ENCODE results near the gene TUBA4B.

The TUBA4B gene

DNA sequence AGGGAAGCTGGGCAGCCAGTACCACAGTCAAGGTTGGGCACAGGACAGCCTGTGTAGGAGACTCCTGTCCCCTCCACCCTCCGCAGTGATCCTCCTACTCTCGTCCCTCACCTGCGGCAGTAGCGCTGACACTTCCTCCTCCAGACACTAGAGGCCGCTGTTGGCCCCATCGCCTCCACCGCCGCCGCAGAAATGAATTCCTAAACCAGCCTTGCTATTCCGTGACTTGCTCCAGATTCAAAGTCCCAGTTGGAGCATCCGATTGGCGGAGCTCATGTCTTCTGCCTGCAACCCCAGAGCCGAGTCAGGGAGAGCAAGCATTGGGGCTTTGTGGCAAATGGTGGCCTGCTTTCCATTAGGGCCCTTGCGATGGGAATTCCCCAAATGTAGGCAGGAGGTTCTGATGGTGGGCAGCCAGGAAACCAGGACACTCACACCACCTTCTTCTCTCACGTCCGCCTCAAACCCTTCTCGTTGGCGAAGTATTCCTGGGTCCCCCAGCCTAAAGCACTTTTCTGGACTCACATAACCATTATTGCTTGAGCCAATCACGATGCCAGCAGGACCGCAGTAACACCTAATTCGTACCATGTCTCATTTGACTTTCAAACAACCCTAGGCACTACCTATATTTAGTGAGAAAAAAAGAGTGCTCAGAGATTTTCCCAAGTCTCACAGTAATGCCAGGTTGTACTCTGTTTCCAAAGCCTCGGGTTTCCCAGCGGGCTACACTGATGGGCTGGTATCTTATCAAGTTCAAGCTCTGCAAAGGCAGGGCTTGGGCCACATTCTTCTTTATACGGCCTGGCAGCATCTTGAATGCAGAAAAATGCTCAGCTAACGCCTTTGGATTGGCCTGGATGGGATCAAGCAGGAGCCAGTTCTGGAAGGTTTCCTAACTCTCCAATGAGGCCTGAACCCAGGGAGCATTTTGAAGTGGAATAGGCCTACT lies 24.9 kb downstream of the TUBA4B start:
- peak; percentile 71 for DNase-seq

DNA sequence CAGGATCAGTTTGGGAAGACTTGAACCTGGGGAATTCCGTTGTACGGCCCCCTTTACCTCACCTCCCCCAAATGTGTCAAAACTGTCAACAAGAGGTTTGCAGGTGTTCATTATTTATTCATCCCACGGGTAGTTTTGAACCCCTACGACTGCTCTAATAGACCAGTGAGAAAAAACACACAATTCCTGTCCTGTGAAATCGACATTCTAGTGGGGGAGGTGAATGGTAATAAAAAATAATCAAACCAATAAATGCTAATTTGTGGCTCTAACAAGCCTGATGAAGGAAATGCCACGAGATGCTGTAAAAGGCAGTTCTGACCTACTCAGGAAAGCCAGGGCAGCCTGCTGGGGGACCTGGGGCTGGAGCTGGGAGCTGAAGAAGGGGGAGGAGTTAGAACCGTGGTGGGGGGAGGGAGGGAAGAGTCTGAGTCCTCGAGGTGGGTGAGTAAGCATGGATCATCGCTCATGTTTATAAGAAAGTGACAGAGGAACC lies 25.7 kb downstream of the TUBA4B start:
- no peak for DNase-seq

GRCh38 chr2:219279151-219279915 lies 26.3 kb downstream of the TUBA4B start, which contains the start of gene DNAJB2:
TSS of gene DNAJB2 (plus strand) at chr2:219279366. CDS start at chr2:219279834, 468 bp downstream.
- peak; percentile 99 for DNase-seq

- DNase-seq = no peak
Measured at GRCh38 chr2:219279916-219280516, 27.0 kb downstream of the TUBA4B start.

GRCh38 chr2:219280651-219281050 lies 27.6 kb downstream of the TUBA4B start:
- no peak for DNase-seq

GRCh38 chr2:219281588-219281987 lies 28.5 kb downstream of the TUBA4B start:
- no peak for DNase-seq

DNA sequence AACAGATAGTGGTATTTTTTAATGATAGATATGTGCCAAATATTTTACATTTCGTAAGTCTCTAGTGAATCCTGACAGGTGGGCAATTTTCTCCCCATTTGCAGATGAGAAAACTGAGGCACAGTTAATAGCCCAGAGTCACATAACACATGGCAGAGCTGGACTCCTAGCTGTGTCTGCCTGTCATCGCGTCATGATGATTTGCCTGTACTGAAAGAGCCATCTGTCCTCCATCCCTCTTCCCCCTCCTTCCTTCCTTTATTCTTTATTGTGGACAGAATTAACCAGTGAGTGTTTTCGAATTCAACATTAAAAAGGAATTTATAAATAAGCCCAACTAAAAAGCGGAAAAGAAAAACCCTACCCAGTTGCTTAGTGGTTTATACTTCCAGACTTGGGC lies 29.3 kb downstream of the TUBA4B start:
- DNase-seq = no peak

DNA sequence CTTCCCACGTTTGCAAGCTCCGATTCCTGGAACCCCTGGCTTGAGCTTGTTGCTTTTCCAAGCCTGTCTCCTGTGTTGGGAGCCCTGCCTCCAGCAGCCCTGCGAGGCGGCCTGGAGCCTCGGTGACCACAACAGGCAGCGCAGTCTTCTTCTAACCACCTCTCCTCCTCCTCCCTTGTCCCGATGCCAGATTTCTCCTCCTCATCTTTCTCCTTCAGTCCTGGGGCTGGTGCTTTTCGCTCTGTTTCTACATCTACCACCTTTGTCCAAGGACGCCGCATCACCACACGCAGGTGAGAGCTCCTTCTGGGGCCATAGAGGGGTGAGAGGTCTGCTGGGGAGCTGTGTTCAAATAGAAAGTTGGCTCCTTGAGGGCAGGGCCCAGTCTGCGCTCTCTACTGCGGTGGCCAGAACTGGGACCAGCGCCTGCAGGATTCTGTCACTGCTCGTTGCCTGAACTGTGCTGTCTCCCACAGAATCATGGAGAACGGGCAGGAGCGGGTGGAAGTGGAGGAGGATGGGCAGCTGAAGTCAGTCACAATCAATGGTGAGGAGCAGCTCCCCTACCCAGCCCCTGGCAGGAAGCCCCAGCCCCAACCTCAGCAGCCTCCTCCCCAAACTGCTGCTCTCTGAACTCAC lies 30.0 kb downstream of the TUBA4B start:
- no peak for DNase-seq

GRCh38 chr2:219284501-219285372 lies 31.7 kb downstream of the TUBA4B start:
- DNase-seq = no peak

- no peak for DNase-seq
Measured at GRCh38 chr2:219285373-219285735, 32.3 kb downstream of the TUBA4B start.

GRCh38 chr2:219285894-219286425 lies 32.9 kb downstream of the TUBA4B start:
- no peak for DNase-seq

DNA sequence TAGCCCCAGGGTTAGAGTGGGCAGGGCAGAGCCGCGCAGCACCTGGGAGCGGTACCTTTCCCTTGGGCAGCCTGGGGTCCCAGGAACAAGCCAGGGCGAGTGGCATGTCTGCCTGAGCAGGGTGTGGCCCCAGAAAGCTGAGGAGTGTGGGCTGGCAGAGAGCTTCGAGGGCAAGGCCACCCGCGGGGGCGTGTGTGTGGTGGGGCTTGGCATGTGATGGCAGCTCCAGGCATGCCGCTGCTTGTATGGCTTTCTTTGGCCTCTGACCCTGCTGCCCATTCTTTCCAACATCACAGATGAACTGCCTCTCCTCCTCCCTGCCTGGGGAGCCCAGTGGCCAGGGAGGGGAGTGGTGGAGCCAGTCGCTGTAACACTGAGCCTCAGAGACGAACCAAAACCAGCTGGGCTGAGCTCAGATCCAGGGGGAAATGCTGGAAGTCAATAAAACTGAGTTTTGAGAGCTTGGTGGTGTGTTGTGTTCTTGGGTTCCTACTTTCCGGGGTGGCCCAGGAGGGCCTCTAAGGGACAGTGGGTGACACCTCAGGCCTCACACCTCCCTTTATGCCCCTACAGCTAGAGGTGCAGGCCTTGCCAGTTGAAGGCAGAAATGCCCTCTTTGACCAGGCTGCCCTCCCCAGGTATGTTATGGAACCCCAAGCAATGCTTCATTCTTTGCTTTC lies 33.5 kb downstream of the TUBA4B start:
- no peak for DNase-seq

DNA sequence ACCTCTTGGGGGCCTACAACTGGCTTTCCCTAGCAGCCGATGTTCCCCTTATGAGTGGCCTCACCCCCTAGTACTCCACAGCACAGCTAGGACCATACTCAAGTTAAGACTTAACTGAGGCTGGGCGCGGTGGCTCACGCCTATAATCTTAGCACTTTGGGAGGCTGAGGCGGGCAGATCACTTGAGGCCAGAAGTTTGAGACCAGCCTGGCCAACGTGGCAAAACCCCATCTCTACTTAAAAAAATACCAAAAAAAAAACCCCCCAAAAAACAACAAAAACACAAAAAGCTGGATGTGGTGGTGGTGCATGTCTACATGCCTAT lies 34.0 kb downstream of the TUBA4B start:
- peak; percentile 6 for DNase-seq

GRCh38 chr2:219287580-219288265 lies 34.7 kb downstream of the TUBA4B start:
- DNase-seq = no peak

DNA sequence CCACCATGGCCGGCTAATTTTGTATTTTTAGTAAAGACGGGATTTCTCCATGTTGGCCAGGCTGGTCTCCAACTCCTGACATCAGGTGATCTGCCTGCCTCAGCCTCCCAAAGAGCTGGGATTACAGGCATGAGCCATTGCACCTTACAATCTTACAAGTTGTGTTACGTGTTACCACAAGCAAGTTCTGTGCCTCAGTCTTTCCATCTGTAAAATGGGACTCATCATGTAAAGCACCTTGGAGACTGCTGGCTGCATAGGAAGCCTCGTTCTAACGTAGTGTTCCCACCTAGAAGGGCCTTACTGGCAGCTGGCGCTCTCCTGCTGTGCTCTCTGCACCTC lies 36.1 kb downstream of the TUBA4B start:
- no peak for DNase-seq

DNA sequence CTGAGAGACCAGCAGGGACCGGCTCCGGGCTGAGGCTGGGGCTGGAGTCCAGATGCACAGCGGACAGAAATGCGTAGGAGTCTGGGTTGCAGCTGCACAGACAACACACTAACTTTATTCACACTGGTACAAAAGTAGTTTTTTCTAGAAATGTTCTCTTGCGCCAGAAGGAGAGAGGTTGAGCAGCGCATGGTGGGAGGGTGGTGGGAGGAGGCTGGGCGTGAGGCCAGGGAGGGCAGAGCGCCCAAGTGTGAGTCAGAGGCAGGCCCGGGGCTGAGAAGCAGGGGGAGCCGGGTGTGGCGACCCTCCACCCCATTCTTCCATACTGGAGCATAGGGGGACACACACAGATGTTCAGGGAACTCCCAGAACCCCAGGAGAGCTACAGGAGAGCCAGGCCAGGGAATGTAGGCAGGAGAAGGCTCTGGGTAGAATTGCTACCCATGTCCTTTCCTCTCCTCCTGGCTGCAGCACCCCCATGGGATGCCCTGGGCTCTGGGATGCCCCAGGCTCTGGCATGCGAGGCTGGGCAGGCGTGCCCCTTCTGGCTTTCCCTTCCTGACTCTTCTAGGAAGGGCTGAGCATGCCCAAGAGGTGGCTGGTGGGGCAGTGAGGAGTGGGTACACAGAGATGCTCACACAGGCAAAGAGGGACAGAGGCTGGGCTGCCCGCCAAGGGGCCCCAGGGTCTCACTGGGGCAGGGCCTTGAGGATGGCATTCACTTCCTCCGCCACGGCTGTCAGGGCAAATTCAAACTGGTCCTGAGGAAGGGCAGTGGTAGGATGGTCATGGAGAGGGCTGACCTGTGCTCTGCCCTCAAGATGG lies 36.7 kb downstream of the TUBA4B start:
- DNase-seq = no peak

DNA sequence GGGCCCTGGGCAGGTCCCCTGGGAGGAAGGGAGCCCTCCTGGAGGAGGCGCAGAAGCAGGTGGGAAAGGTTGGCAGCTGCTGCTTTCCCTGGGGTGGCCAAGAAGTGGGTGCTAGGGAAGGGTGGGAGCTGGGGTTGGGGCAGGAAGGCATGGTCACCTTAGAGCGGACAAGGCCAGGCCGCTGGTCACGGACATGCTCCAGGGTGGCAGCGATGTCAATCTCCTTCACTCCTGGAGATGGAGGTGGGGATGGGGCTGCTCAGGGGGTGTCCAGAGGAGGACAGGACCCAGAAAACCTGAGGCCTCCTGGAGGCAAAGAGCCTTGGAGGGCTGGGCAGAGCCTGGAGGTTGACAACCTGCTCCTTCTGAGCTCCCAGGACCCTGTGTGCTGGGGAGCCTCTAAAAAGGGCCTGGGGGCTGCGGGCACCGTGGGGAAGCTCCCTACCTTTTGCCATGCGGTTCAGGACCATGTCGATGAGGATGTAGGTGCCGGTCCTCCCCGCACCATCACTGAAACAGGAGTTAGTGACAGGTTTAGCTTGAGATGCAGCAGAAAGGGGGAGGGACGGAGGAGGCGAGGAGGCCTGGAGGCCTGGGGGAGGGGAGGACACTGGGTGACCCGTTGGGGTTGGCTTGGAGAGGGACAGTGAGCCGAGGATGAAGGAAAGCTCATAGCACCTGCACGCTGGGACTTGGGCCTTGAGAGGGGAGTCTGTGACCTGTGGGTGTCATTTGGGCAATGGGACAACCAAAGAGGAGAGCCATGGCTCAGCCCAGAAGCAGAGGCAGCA lies 37.5 kb downstream of the TUBA4B start:
- peak; percentile 7 for DNase-seq

- DNase-seq = peak; percentile 7
Measured at GRCh38 chr2:219291394-219291793, 38.4 kb downstream of the TUBA4B start.
